PC-3 (cell line): ENCODE results near the gene EFNB1. TPM values are rescaled to one million over a fixed set of nuclear protein-coding genes. Genes with fewer than 3 reads are reported as not detected.

ENCODE experiments used
- ATAC-seq: fragments of 200-7000 bp; cut with Tn5 transposase; 2 replicates; pipeline ENCODE4 v1.9.1; 2020; ENCODE audit warnings: mild to moderate bottlenecking, moderate library complexity
- BruUV-seq: library from RNA; stranded (reverse); fragments of 400-500 nt; replicated peaks from 2 replicates; lab custom pipeline; 2021; lab: Mats Ljungman, UMichigan
- CTCF ChIA-PET: fragments of 300-600 bp; sonication (Branson Sonifier 250); formaldehyde crosslinking; loops from one replicate; lab custom pipeline; 2022; ENCODE audit warnings: antibody characterized with exemption; lab: Charles Lee
- POLR2A ChIA-PET: fragments of 300-600 bp; sonication (Branson Sonifier 250); formaldehyde crosslinking; loops from one replicate; lab custom pipeline; 2022; ENCODE audit warnings: antibody characterized with exemption; ENCODE audit not compliant: unreplicated experiment; lab: Charles Lee
- DNase-seq: peaks from one replicate; pipeline ENCODE4 v3.0.0-alpha.2; 2015
- H2AFZ ChIP-seq: fragments of 300-600 bp; sonication (generic); 2 replicates; pipeline ENCODE4 v1.6.0; 2016; ENCODE audit warnings: antibody characterized with exemption, low read length
- H3F3A ChIP-seq: fragments of 300-600 bp; sonication (generic); one replicate; pipeline ENCODE4 v1.6.0; 2017; ENCODE audit warnings: antibody characterized with exemption, low read length, control low read depth, mild to moderate bottlenecking; ENCODE audit not compliant: unreplicated experiment
- H3K27ac ChIP-seq: fragments of 300-600 bp; sonication (generic); 2 replicates; pipeline ENCODE4 v1.5.1; 2016; ENCODE audit warnings: mild to moderate bottlenecking, low read length
- H3K27me3 ChIP-seq: fragments of 300-600 bp; sonication (generic); 2 replicates; pipeline ENCODE4 v1.6.1; 2016; ENCODE audit warnings: low read length, mixed read lengths
- H3K36me3 ChIP-seq: fragments of 300-600 bp; sonication (generic); 2 replicates; pipeline ENCODE4 v1.6.1; 2016; ENCODE audit warnings: low read depth, mixed run types, low read length, mixed read lengths
- H3K4me1 ChIP-seq: fragments of 300-600 bp; sonication (generic); 2 replicates; pipeline ENCODE4 v1.5.1; 2016; ENCODE audit warnings: low read length; ENCODE audit not compliant: insufficient read depth
- H3K4me2 ChIP-seq: fragments of 300-600 bp; sonication (generic); 2 replicates; pipeline ENCODE4 v1.6.0; 2016; ENCODE audit warnings: low read length
- H3K4me3 ChIP-seq: fragments of 300-600 bp; sonication (generic); 2 replicates; pipeline ENCODE4 v1.5.1; 2016; ENCODE audit warnings: mild to moderate bottlenecking, low read length, mixed read lengths
- H3K79me2 ChIP-seq: fragments of 300-600 bp; sonication (generic); 2 replicates; pipeline ENCODE4 v1.6.1; 2017; ENCODE audit warnings: low read length, mixed read lengths
- H3K9ac ChIP-seq: fragments of 300-600 bp; sonication (generic); 2 replicates; pipeline ENCODE4 v1.6.0; 2016; ENCODE audit warnings: mild to moderate bottlenecking, low read length
- H3K9me2 ChIP-seq: fragments of 300-600 bp; sonication (generic); replicated peaks from 2 replicates; pipeline ENCODE4 v1.6.1; 2016; ENCODE audit warnings: mixed run types, low read length, mixed read lengths
- H3K9me3 ChIP-seq: fragments of 300-600 bp; sonication (generic); 2 replicates; pipeline ENCODE4 v1.6.1; 2016; ENCODE audit warnings: low read length, mixed read lengths
- H4K20me1 ChIP-seq: fragments of 300-600 bp; sonication (generic); 2 replicates; pipeline ENCODE4 v1.6.1; 2016; ENCODE audit warnings: low read length, mixed read lengths
- EZH2 ChIP-seq: fragments of 300-600 bp; sonication (generic); IDR thresholded peaks from one replicate; pipeline ENCODE4 v1.6.1; 2017; ENCODE audit warnings: antibody characterized with exemption, mild to moderate bottlenecking, low read length; ENCODE audit not compliant: unreplicated experiment
- EZH2phosphoT487 ChIP-seq: fragments of 300-600 bp; sonication (generic); IDR thresholded peaks from 2 replicates; pipeline ENCODE4 v1.6.1; 2018; ENCODE audit warnings: mild to moderate bottlenecking, antibody characterized with exemption, low read length, borderline replicate concordance
- intact Hi-C: fragments of 100-400 bp; cut with micrococcal nuclease; formaldehyde crosslinking; loops from 2 replicates; pipeline ENCODE4 v1.9.0; 2023
- total RNA-seq: library from RNA; depleted of rRNA; stranded (reverse); fragments of >200 nt; gene quantifications from 2 replicates; pipeline ENCODE4 v1.2.3, GENCODE V29; 2014
- TF ChIP-seq, protein P1 (sequence below): fragments of 300-600 bp; sonication (generic); conservative IDR thresholded peaks from 2 replicates; pipeline ENCODE4 v1.5.1; 2017; ENCODE audit warnings: antibody characterized with exemption, low read depth, mild to moderate bottlenecking, low read length

The EFNB1 gene
- total RNA-seq, 1 experiment from 2014 or later: 102 TPM

DNA sequence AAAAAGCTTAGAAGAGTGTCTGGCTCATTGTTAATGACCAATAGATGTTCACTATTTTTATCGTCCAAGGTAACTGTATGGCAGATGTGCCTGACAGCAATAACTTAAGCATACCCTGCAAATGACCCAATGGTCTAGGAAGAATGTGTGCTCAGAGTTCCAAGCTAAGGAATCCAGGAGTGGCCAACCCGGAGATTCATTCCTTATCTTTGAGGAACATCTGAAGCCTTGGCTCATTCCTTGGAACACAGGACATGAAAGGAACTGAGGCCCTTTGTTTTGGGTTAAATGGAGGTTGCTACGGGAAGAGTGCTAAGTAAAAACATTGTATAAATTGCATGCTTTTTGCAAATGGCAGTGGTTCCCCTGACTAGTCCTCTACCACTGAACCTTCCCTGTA lies 38.9 kb upstream of the EFNB1 start:
- POLR2A ChIA-PET: no interaction called here
- H3F3A ChIP-seq: no peaks in the 10 kb centered on the region
- H3K27ac ChIP-seq: no peak overlapping the region
- no TSS peak for BruUV-seq
- H2AFZ ChIP-seq: no peak overlapping the region
- H3K4me3 ChIP-seq: no peak overlapping the region
- no peak for TF ChIP-seq EZH2phosphoT487
- no peak for TF ChIP-seq EZH2
- TF ChIP-seq, protein P1, sequence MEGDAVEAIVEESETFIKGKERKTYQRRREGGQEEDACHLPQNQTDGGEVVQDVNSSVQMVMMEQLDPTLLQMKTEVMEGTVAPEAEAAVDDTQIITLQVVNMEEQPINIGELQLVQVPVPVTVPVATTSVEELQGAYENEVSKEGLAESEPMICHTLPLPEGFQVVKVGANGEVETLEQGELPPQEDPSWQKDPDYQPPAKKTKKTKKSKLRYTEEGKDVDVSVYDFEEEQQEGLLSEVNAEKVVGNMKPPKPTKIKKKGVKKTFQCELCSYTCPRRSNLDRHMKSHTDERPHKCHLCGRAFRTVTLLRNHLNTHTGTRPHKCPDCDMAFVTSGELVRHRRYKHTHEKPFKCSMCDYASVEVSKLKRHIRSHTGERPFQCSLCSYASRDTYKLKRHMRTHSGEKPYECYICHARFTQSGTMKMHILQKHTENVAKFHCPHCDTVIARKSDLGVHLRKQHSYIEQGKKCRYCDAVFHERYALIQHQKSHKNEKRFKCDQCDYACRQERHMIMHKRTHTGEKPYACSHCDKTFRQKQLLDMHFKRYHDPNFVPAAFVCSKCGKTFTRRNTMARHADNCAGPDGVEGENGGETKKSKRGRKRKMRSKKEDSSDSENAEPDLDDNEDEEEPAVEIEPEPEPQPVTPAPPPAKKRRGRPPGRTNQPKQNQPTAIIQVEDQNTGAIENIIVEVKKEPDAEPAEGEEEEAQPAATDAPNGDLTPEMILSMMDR: no peak
- ATAC-seq (no peak), DNase-seq (no peak)
- no peak overlapping the region for H3K4me2 ChIP-seq
- H3K79me2 ChIP-seq: no peaks in the 10 kb centered on the region
- H3K36me3 ChIP-seq: no peaks in the 10 kb centered on the region
- H3K9me2 ChIP-seq: no peaks in the 10 kb centered on the region
- no peaks in the 10 kb centered on the region for H3K4me1 ChIP-seq
- H3K9me3 ChIP-seq: no peaks in the 10 kb centered on the region
- no peaks in the 10 kb centered on the region for H3K27me3 ChIP-seq
- CTCF ChIA-PET: no interaction called here
- intact Hi-C loops: no loop called here
- no peak overlapping the region for H3K9ac ChIP-seq
- no peaks in the 10 kb centered on the region for H4K20me1 ChIP-seq

DNA sequence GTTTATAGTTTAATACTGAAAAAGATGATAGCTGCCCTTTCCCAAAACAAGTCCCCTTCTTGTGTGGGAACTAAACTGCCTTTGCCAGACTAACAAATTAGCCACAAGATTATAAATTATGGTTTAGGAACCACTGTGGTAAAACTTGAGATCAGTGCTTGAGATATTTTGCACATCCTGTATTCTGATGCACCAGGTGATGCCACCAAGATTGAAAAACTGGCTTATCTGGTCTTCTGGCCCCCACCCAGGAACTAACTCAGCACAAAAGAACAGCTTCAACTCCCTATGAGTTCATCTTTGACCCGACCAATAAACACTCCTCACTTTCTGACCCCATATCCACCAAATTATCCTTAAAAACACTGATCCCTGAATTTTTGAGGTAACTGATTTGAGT lies 36.7 kb upstream of the EFNB1 start:
- H3K4me3 ChIP-seq: no peak overlapping the region
- TF ChIP-seq, protein P1: no peak
- TF ChIP-seq EZH2phosphoT487 (no peak), EZH2 (no peak)
- H3K79me2 ChIP-seq: no peaks in the 10 kb centered on the region
- H3K27me3 ChIP-seq: no peaks in the 10 kb centered on the region; the same call in 1 of the 2 replicates
- no peak overlapping the region for H3K27ac ChIP-seq
- ChIA-PET CTCF (no interaction called here), POLR2A (no interaction called here)
- no peaks in the 10 kb centered on the region for H3K9me2 ChIP-seq
- intact Hi-C loops: no loop called here
- no peaks in the 10 kb centered on the region for H3K4me1 ChIP-seq
- H3K36me3 ChIP-seq: no peaks in the 10 kb centered on the region
- no peaks in the 10 kb centered on the region for H4K20me1 ChIP-seq
- H3K9me3 ChIP-seq: no peaks in the 10 kb centered on the region
- BruUV-seq: no TSS peak
- H3F3A ChIP-seq: no peaks in the 10 kb centered on the region
- DNase-seq (no peak), ATAC-seq (no peak)
- H2AFZ ChIP-seq: no peak overlapping the region
- H3K4me2 ChIP-seq: no peak overlapping the region
- H3K9ac ChIP-seq: no peak overlapping the region

DNA sequence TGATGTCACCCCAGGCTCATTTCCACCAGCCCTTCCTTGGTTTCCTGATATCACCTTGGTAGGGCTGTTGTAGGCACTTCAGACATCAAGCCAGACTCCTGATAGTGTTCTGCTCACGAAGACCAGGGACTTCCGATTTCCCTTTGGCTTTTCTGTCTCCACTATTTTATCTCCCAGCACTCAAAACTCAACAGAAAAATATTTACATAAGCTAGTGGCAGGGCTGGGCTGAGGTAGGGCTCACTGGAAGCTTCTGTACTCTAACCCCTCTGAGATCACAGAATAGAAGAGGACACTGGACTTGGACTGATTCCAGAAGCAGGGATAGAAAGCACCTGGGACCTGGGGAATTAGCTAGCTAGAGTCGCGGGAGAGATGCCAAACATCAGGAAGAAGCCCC lies 34.4 kb upstream of the EFNB1 start:
- Histone ChIP-seq H3K9me2 (no peaks in the 10 kb centered on the region), H2AFZ (no peak overlapping the region), H3K4me1 (no peaks in the 10 kb centered on the region), H3K9ac (no peak overlapping the region), H3K4me2 (no peak overlapping the region), H3F3A (no peaks in the 10 kb centered on the region), H4K20me1 (no peaks in the 10 kb centered on the region), H3K4me3 (no peak overlapping the region), H3K27me3 (no peaks in the 10 kb centered on the region; the same call in 1 of the 2 replicates), H3K9me3 (no peaks in the 10 kb centered on the region), H3K27ac (no peak overlapping the region), H3K36me3 (no peaks in the 10 kb centered on the region), H3K79me2 (no peaks in the 10 kb centered on the region)
- intact Hi-C loops: no loop called here
- ATAC-seq: no peak
- no TSS peak for BruUV-seq
- CTCF ChIA-PET: interaction anchor here (0.5 kb wide), 1 partner anchor 294 kb away, joined by 3 read pairs; no protein-coding TSS in a partner anchor
- POLR2A ChIA-PET: no interaction called here
- TF ChIP-seq, protein P1: no peak
- no peak for TF ChIP-seq EZH2phosphoT487
- TF ChIP-seq EZH2: no peak
- DNase-seq: no peak
